K562 (cell line): ENCODE measurements around the gene LRRC27. TPM values are rescaled to one million over a fixed set of nuclear protein-coding genes. Genes with fewer than 3 reads are reported as not detected.

Experiments
- ESRRA ChIP-seq: fragments of 450-650 bp; IDR thresholded peaks from 2 replicates; pipeline ENCODE4 v1.6.1; 2014; ENCODE audit warnings: low read depth, mild to moderate bottlenecking, moderate library complexity, borderline replicate concordance
- FOXA1 ChIP-seq: fragments of 450-650 bp; IDR thresholded peaks from 2 replicates; pipeline ENCODE4 v1.6.1; 2016; ENCODE audit warnings: mild to moderate bottlenecking, borderline replicate concordance
- HNRNPLL ChIP-seq: fragments of 200-400 bp; formaldehyde crosslinking; IDR thresholded peaks from 2 replicates; pipeline ENCODE4 v1.6.1; 2017; ENCODE audit warnings: low read length, low read depth, mild to moderate bottlenecking; ENCODE audit not compliant: poor library complexity, severe bottlenecking
- L3MBTL2 ChIP-seq: fragments of 450-650 bp; IDR thresholded peaks from 2 replicates; pipeline ENCODE4 v1.6.1; 2016; ENCODE audit warnings: mild to moderate bottlenecking, moderate library complexity
- NR1H2 ChIP-seq: sonication (generic); formaldehyde crosslinking; IDR thresholded peaks from 2 replicates; pipeline ENCODE4 v1.4.0; 2020; ENCODE audit warnings: mild to moderate bottlenecking, missing genetic modification reagents
- SIN3A ChIP-seq, 2 experiments: fragments of 150-350 bp in 1 of 2; IDR thresholded peaks; 2 replicates each; pipeline ENCODE4 v1.6.1; 2011 to 2016; ENCODE audit warnings: borderline replicate concordance in 2 of 2, low read depth in 2 of 2, low read length in 2 of 2, mild to moderate bottlenecking in 2 of 2, moderate library complexity in 2 of 2; ENCODE audit not compliant: control insufficient read depth in 1 of 2
- SMARCB1 ChIP-seq: IDR thresholded peaks from 2 replicates; pipeline ENCODE4 v1.6.1; 2011; ENCODE audit warnings: improper control_type of control experiment, low read depth; ENCODE audit not compliant: insufficient read length
- SP1 ChIP-seq: sonication (generic); formaldehyde crosslinking; IDR thresholded peaks from 2 replicates; pipeline ENCODE4 v1.8.1; 2022; ENCODE audit warnings: mild to moderate bottlenecking, missing genetic modification reagents
- ZC3H8 ChIP-seq: fragments of 450-650 bp; IDR thresholded peaks from 2 replicates; pipeline ENCODE4 v1.6.1; 2017
- ZNF263 ChIP-seq: sonication (generic); formaldehyde crosslinking; IDR thresholded peaks from 2 replicates; pipeline ENCODE4 v1.8.0; 2022; ENCODE audit warnings: mild to moderate bottlenecking, missing genetic modification reagents, borderline replicate concordance
- polyA plus RNA-seq, 8 experiments: library from polyadenylated mRNA; depleted of rRNA in 4 of 8; stranded (reverse) in 5 of 8; unstranded in 3 of 8; fragments of >200 nt; fragmentation: Nextera tagmentation in 2 of 8; fragmentation: Illumina TruSeq in 1 of 8; extraction: Ambion mirVana in 2 of 8; extraction: Trizol in 1 of 8; gene quantifications; 2 replicates each; pipeline versions ENCODE4 v1.2.1 to v1.2.3, GENCODE V29; 2011 to 2014; ENCODE audit warnings: inconsistent platforms in 1 of 8, missing spikeins in 1 of 8
- total RNA-seq, 7 experiments: library from RNA; depleted of rRNA in 6 of 7; stranded (reverse); fragments of >200 nt in 6 of 7; fragmentation: Illumina TruSeq in 2 of 7; extraction: Trizol in 2 of 7; gene quantifications; 2 replicates each; pipeline versions ENCODE4 v1.2.1 to v1.2.3, GENCODE V29; 2011 to 2021; ENCODE audit warnings: low replicate concordance in 1 of 7
- TF ChIP-seq, protein P1 (sequence below): conservative IDR thresholded peaks from 2 replicates; pipeline ENCODE4 v1.6.1; 2011; ENCODE audit warnings: low read depth, mild to moderate bottlenecking, low read length; ENCODE audit not compliant: control insufficient read depth
- TF ChIP-seq, protein P2 (sequence below), 2 experiments: fragments of 450-650 bp; formaldehyde crosslinking in 1 of 2; IDR thresholded peaks; 2 replicates each; pipeline versions ENCODE4 v1.4.0 to v1.6.1; 2014 to 2020; ENCODE audit warnings: mild to moderate bottlenecking in 2 of 2, borderline replicate concordance in 1 of 2, low read depth in 1 of 2
- TF ChIP-seq, protein P3 (sequence below): fragments of 200-800 bp; sonication (Bioruptor generic); IDR thresholded peaks from 2 replicates; pipeline ENCODE4 v1.6.1; 2017; ENCODE audit warnings: missing genetic modification characterization, missing compliant biosample characterization
- TF ChIP-seq, protein P4 (sequence below), 2 experiments: fragments of 450-650 bp in 1 of 2; sonication (generic) in 1 of 2; formaldehyde crosslinking in 1 of 2; IDR thresholded peaks in 1 of 2; conservative IDR thresholded peaks in 1 of 2; 2 replicates each; pipeline versions ENCODE4 v1.6.1 to v1.8.1; 2016 to 2023; ENCODE audit warnings: mild to moderate bottlenecking in 2 of 2, moderate library complexity in 2 of 2, inconsistent platforms in 1 of 2, missing genetic modification reagents in 1 of 2

The LRRC27 gene
- total and polyA plus RNA-seq, 9 of the 15 experiments (the other 6 are each of a cell fraction or from before 2014, with no cell fraction given): 0.10 to 2.7 (median 1.4) TPM

DNA sequence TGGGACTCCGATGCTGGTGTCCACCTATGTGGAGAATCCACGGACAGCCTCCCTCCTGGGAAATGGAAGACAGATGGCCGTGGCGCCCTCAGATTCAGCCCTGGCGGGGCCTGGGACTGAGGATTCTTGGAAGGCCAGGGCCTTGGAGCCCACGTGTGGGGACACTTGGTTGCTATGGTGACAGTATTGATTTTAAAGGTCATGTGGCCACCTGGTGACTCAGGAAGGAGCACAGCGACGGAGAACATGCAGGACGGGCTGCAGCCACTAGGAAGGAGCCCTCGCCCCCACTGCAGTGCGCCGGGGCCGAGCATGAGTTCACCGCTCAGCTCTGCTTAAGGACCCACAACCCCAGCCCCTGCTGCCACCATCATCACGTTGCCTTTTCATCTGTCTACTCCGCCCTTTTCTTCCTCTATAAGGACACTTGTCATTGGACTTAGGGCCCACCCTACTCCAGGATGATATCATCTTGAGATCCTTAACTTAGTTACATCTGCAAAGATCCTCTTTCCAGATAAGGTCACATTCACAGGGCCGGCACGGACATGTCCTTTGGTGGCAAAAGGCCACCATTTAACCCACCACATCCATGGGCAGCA is 20.6 kb upstream of the LRRC27 start (continued):
- TF ChIP-seq, protein P1, sequence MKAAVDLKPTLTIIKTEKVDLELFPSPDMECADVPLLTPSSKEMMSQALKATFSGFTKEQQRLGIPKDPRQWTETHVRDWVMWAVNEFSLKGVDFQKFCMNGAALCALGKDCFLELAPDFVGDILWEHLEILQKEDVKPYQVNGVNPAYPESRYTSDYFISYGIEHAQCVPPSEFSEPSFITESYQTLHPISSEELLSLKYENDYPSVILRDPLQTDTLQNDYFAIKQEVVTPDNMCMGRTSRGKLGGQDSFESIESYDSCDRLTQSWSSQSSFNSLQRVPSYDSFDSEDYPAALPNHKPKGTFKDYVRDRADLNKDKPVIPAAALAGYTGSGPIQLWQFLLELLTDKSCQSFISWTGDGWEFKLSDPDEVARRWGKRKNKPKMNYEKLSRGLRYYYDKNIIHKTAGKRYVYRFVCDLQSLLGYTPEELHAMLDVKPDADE: no peak
- TF ChIP-seq L3MBTL2 (peak; percentile 70; the same call in 1 of the 2 replicates), NR1H2 (CRISPR knock-in tag) (no peak), FOXA1 (no peak), HNRNPLL (no peak), SMARCB1 (no peak), ZC3H8 (no peak), SP1 (0 out of 2 replicates have a peak, but pooled peaks have one; percentile 44), ZNF263 (CRISPR knock-in tag) (peak; percentile 24; the same call in 1 of the 2 replicates), SIN3A (IDR thresholded peaks at IDR 0.05; ENCODE audit: borderline replicate concordance in 2 of 2, control insufficient read depth in 1 of 2, low read depth in 2 of 2, low read length in 2 of 2) (peak; percentile 57 to 63; a peak in 2 of 4 replicates), ESRRA (peak; percentile 34; the same call in 1 of the 2 replicates)
- TF ChIP-seq, protein P2, sequence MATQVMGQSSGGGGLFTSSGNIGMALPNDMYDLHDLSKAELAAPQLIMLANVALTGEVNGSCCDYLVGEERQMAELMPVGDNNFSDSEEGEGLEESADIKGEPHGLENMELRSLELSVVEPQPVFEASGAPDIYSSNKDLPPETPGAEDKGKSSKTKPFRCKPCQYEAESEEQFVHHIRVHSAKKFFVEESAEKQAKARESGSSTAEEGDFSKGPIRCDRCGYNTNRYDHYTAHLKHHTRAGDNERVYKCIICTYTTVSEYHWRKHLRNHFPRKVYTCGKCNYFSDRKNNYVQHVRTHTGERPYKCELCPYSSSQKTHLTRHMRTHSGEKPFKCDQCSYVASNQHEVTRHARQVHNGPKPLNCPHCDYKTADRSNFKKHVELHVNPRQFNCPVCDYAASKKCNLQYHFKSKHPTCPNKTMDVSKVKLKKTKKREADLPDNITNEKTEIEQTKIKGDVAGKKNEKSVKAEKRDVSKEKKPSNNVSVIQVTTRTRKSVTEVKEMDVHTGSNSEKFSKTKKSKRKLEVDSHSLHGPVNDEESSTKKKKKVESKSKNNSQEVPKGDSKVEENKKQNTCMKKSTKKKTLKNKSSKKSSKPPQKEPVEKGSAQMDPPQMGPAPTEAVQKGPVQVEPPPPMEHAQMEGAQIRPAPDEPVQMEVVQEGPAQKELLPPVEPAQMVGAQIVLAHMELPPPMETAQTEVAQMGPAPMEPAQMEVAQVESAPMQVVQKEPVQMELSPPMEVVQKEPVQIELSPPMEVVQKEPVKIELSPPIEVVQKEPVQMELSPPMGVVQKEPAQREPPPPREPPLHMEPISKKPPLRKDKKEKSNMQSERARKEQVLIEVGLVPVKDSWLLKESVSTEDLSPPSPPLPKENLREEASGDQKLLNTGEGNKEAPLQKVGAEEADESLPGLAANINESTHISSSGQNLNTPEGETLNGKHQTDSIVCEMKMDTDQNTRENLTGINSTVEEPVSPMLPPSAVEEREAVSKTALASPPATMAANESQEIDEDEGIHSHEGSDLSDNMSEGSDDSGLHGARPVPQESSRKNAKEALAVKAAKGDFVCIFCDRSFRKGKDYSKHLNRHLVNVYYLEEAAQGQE (IDR thresholded peaks at IDR 0.05; ENCODE audit: borderline replicate concordance): peak; percentile 75
- TF ChIP-seq, protein P2 (CRISPR knock-in tag; IDR thresholded peaks at IDR 0.05; ENCODE audit: low read depth): no peak
- TF ChIP-seq, protein P3, sequence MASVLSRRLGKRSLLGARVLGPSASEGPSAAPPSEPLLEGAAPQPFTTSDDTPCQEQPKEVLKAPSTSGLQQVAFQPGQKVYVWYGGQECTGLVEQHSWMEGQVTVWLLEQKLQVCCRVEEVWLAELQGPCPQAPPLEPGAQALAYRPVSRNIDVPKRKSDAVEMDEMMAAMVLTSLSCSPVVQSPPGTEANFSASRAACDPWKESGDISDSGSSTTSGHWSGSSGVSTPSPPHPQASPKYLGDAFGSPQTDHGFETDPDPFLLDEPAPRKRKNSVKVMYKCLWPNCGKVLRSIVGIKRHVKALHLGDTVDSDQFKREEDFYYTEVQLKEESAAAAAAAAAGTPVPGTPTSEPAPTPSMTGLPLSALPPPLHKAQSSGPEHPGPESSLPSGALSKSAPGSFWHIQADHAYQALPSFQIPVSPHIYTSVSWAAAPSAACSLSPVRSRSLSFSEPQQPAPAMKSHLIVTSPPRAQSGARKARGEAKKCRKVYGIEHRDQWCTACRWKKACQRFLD: no peak
- TF ChIP-seq, protein P4, sequence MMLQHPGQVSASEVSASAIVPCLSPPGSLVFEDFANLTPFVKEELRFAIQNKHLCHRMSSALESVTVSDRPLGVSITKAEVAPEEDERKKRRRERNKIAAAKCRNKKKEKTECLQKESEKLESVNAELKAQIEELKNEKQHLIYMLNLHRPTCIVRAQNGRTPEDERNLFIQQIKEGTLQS (IDR thresholded peaks at IDR 0.05): peak; percentile 77
- TF ChIP-seq, protein P4 (CRISPR knock-in tag; conservative IDR thresholded peaks at IDR 0.05): no peak
